Measurements from ENCODE around the gene DGKI.

Gene DGKI

DNA sequence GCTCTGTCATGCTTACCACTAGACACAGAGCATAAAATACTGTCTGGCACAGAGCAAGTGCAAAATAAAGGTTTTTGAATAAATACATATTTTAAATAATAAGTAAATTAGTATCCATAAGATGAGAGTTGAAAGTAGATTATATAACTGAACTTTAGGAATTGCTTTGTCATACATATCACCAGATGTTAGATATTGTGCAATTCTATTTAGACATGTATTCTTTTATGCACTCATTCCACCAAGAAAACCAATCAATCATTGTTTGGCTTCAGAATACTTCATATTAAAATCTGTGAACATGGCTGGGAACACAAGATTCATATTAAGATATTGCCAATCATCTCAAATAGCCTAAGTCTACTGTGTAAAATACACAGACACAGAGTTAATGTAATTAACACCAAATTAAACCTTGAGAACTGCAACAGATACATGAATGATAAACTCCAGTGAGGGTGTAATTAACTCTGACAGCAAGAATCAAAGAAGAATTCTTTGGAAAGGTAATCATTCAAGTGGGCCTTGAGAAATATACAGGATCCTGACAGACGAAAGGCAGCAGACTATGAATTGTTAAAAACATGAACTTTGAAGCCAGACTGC, 302.2 kb downstream of the DGKI start:
- no peak for TF ChIP-seq EZH2phosphoT487 (IDR thresholded peaks at IDR 0.05; ENCODE audit: low read depth)
- TF ChIP-seq, protein P1, sequence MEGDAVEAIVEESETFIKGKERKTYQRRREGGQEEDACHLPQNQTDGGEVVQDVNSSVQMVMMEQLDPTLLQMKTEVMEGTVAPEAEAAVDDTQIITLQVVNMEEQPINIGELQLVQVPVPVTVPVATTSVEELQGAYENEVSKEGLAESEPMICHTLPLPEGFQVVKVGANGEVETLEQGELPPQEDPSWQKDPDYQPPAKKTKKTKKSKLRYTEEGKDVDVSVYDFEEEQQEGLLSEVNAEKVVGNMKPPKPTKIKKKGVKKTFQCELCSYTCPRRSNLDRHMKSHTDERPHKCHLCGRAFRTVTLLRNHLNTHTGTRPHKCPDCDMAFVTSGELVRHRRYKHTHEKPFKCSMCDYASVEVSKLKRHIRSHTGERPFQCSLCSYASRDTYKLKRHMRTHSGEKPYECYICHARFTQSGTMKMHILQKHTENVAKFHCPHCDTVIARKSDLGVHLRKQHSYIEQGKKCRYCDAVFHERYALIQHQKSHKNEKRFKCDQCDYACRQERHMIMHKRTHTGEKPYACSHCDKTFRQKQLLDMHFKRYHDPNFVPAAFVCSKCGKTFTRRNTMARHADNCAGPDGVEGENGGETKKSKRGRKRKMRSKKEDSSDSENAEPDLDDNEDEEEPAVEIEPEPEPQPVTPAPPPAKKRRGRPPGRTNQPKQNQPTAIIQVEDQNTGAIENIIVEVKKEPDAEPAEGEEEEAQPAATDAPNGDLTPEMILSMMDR (IDR thresholded peaks at IDR 0.05; ENCODE audit: low read depth, low read length), result no peak
- Histone ChIP-seq H3K4me3 (ENCODE audit: low read length) (no peak overlapping the region), H3K9ac (ENCODE audit: low read length) (no peak overlapping the region), H2AFZ (ENCODE audit: low read depth, low read length) (no peak overlapping the region), H3K27ac (ENCODE audit: low read length) (no peak overlapping the region), H3K36me3 (replicated peaks; ENCODE audit: low read depth, low read length) (no peaks in the 10 kb centered on the region), H3K4me2 (ENCODE audit: low read length) (no peak overlapping the region), H3K27me3 (ENCODE audit: low read depth, low read length) (no peaks in the 10 kb centered on the region), H4K20me1 (ENCODE audit: insufficient read depth, low read length) (no peaks in the 10 kb centered on the region), H3K79me2 (ENCODE audit: low read length) (no peaks in the 10 kb centered on the region), H3K9me3 (ENCODE audit: insufficient read depth, low read length) (no peaks in the 10 kb centered on the region), H3K4me1 (ENCODE audit: low read length) (no peaks in the 10 kb centered on the region)

DNA sequence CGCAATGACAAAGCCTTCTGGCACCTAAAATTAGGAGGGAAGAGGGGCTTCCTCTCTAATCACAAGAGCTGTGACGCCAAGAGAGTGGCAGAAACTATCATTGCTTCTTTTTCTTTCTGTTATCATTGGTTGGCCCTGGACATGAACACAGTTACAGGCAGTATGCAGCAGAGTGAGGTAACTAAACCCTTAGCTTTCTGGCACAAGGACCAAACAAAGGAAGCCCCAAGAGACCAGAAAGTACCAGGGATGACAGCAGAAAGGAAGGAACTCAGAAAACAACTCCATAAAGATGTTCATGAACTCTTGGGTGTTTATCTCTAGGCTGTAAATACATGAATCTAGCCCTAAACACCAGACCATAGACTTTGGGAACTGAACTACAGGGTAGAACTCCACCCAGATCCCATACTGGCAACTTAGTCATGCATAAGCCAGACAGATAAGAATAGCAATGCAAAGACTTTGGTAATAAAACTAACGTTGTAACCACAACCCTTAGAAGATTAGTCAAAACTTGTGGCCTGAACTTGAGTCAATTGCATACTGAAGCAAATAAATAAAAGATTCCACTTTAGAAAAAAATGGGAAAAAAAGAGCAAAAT, 307.6 kb downstream of the DGKI start:
- Histone ChIP-seq H3K27me3 (ENCODE audit: low read depth, low read length) (peaks cover 5% of the 10 kb centered on the region), H3K4me1 (ENCODE audit: low read length) (no peaks in the 10 kb centered on the region), H3K9me3 (ENCODE audit: insufficient read depth, low read length) (no peaks in the 10 kb centered on the region), H3K4me3 (ENCODE audit: low read length) (no peak overlapping the region), H3K79me2 (ENCODE audit: low read length) (no peaks in the 10 kb centered on the region), H3K27ac (ENCODE audit: low read length) (no peak overlapping the region), H3K4me2 (ENCODE audit: low read length) (no peak overlapping the region), H3K36me3 (replicated peaks; ENCODE audit: low read depth, low read length) (no peaks in the 10 kb centered on the region), H3K9ac (ENCODE audit: low read length) (no peak overlapping the region), H4K20me1 (ENCODE audit: insufficient read depth, low read length) (no peaks in the 10 kb centered on the region), H2AFZ (ENCODE audit: low read depth, low read length) (no peak overlapping the region)
- TF ChIP-seq EZH2phosphoT487 (IDR thresholded peaks at IDR 0.05; ENCODE audit: low read depth), result no peak
- TF ChIP-seq, protein P1 (IDR thresholded peaks at IDR 0.05; ENCODE audit: low read depth, low read length), result no peak

DNA sequence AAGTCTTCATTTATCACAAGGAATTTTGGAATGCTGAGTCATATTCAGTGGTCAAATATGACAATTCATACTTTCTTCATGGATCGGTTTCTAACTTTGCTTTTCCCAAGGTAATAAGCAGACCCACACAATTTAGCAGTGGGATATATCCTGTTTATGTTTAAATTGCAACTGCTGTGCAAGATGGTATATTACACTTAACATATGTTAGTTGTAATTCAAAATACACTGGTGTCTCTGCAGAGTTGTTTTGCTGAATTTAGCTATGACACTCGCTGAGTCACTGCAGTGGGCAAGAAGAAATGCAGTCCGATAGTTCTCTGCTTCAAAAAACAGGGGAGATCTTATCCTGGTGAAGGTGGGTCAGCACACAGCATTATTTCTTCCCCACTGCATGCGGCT, 308.4 kb downstream of the DGKI start:
- H3K4me2 ChIP-seq (ENCODE audit: low read length), result no peak overlapping the region
- H3K9ac ChIP-seq (ENCODE audit: low read length), result no peak overlapping the region
- no peak overlapping the region for H2AFZ ChIP-seq (ENCODE audit: low read depth, low read length)
- no peaks in the 10 kb centered on the region for H3K4me1 ChIP-seq (ENCODE audit: low read length)
- no peaks in the 10 kb centered on the region for H3K36me3 ChIP-seq (replicated peaks; ENCODE audit: low read depth, low read length)
- TF ChIP-seq EZH2phosphoT487 (IDR thresholded peaks at IDR 0.05; ENCODE audit: low read depth), result no peak
- TF ChIP-seq, protein P1 (IDR thresholded peaks at IDR 0.05; ENCODE audit: low read depth, low read length), result no peak
- no peaks in the 10 kb centered on the region for H4K20me1 ChIP-seq (ENCODE audit: insufficient read depth, low read length)
- no peaks in the 10 kb centered on the region for H3K9me3 ChIP-seq (ENCODE audit: insufficient read depth, low read length)
- no peak overlapping the region for H3K4me3 ChIP-seq (ENCODE audit: low read length)
- no peaks in the 10 kb centered on the region for H3K79me2 ChIP-seq (ENCODE audit: low read length)
- H3K27ac ChIP-seq (ENCODE audit: low read length), result no peak overlapping the region
- H3K27me3 ChIP-seq (ENCODE audit: low read depth, low read length), result peaks cover 5% of the 10 kb centered on the region

DNA sequence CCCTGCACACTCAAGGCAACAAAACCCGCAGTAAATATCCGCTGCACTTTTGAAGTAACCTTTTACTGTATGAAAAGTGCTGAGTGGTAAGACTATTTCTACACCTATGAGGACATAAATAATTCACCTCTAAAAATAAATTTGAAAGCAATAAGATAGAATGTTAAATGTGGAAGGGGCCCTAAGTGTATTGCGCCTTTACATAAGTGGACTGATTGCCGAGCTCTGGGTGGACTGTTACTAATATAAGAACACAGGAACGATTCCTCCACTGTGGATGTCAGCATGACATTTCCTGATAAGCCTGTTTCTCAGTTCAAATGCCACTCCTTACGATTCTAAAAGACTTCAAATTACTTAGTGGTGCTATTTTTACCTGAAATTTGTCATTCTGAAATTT, 311.2 kb downstream of the DGKI start:
- H3K4me1 ChIP-seq (ENCODE audit: low read length), result no peaks in the 10 kb centered on the region
- no peaks in the 10 kb centered on the region for H3K79me2 ChIP-seq (ENCODE audit: low read length)
- no peaks in the 10 kb centered on the region for H3K36me3 ChIP-seq (replicated peaks; ENCODE audit: low read depth, low read length)
- no peak overlapping the region for H2AFZ ChIP-seq (ENCODE audit: low read depth, low read length)
- no peak overlapping the region for H3K27ac ChIP-seq (ENCODE audit: low read length)
- no peak overlapping the region for H3K4me3 ChIP-seq (ENCODE audit: low read length)
- no peaks in the 10 kb centered on the region for H3K9me3 ChIP-seq (ENCODE audit: insufficient read depth, low read length)
- H3K4me2 ChIP-seq (ENCODE audit: low read length), result no peak overlapping the region
- no peaks in the 10 kb centered on the region for H4K20me1 ChIP-seq (ENCODE audit: insufficient read depth, low read length)
- no peak overlapping the region for H3K9ac ChIP-seq (ENCODE audit: low read length)
- TF ChIP-seq EZH2phosphoT487 (IDR thresholded peaks at IDR 0.05; ENCODE audit: low read depth), result no peak
- TF ChIP-seq, protein P1 (IDR thresholded peaks at IDR 0.05; ENCODE audit: low read depth, low read length), result no peak
- peaks cover 5% of the 10 kb centered on the region for H3K27me3 ChIP-seq (ENCODE audit: low read depth, low read length)
